IgD-negative memory B cell (primary cell): ENCODE results near the gene CYP4F12. TPM values are rescaled to one million over a fixed set of nuclear protein-coding genes. Genes with fewer than 3 reads are reported as not detected.
A peak's percentile ranks its signal among the peaks of the same experiment; 100 is the strongest.

Experiments used
- H3K27ac Mint-ChIP-seq, 3 donors: one replicate each; pipeline ENCODE4 v1.8.0; 2020 to 2022; ENCODE audit warnings: mild to moderate bottlenecking in 3 of 3, mixed read lengths in 3 of 3, moderate library complexity in 1 of 3
- H3K27me3 Mint-ChIP-seq: one replicate; pipeline ENCODE4 v1.8.0; 2021; ENCODE audit warnings: mixed read lengths
- H3K36me3 Mint-ChIP-seq: one replicate; pipeline ENCODE4 v1.8.0; 2020; ENCODE audit warnings: mild to moderate bottlenecking, mixed read lengths
- H3K4me1 Mint-ChIP-seq, 3 donors: one replicate each; pipeline ENCODE4 v1.8.0; 2020 to 2022; ENCODE audit warnings: mixed read lengths in 3 of 3, mild to moderate bottlenecking in 1 of 3
- H3K4me3 Mint-ChIP-seq, 4 donors: one replicate each; pipeline ENCODE4 v1.8.0; 2020 to 2022; ENCODE audit warnings: mild to moderate bottlenecking in 4 of 4, mixed read lengths in 4 of 4, moderate library complexity in 3 of 4
- H3K9me3 Mint-ChIP-seq, 3 donors: one replicate each; pipeline ENCODE4 v1.8.0; 2020 to 2021; ENCODE audit warnings: mixed read lengths in 3 of 3, mild to moderate bottlenecking in 1 of 3
- polyA plus RNA-seq: library from polyadenylated mRNA; unstranded; fragments of 300-500 nt; fragmentation: Illumina TruSeq; gene quantifications from one replicate; pipeline ENCODE4 v1.2.3, GENCODE V29; 2021

Gene CYP4F12
- polyA plus RNA-seq, 1 donor from 2014 or later, result not detected

GRCh38 chr19:15717809-15718208 lies 44.9 kb downstream of the CYP4F12 start:
- H3K9me3 Mint-ChIP-seq, result peaks cover 2 to 6% (median 3%) of the 10 kb centered on the region in 3 donors
- peaks cover 5% of the 10 kb centered on the region for H3K27me3 Mint-ChIP-seq
- H3K4me1 Mint-ChIP-seq, result peaks cover 0 to 2% (median 0%) of the 10 kb centered on the region in 3 donors
- no peaks in the 10 kb centered on the region for H3K36me3 Mint-ChIP-seq
- H3K27ac Mint-ChIP-seq, result no peak overlapping the region
- H3K4me3 Mint-ChIP-seq, result no peak overlapping the region

DNA sequence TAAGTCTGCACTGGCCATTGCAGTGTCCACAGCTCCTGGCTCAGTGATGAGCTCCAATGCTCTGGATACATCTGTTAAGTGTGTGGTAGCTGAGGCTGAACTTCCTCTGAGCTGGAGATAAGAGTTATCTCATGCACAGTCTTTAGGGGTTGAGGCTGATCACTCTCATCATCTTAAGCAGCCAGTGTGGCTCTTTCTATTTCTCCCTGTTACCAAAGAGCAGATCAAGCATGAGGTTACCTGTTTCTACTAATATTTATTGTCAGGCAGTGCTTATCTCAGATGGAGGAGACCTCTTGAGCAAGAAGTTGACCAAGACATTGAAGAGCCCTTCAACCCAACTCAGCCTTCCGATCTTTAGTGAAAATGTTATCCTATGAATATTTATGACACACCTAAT lies 48.4 kb downstream of the CYP4F12 start:
- H3K36me3 Mint-ChIP-seq, result no peaks in the 10 kb centered on the region
- no peak overlapping the region for H3K4me3 Mint-ChIP-seq
- H3K9me3 Mint-ChIP-seq, result peaks cover 1 to 6% (median 5%) of the 10 kb centered on the region in 3 donors
- H3K4me1 Mint-ChIP-seq, result no peaks in the 10 kb centered on the region
- H3K27ac Mint-ChIP-seq, result peak overlapping the region in 1 of 3 donors; percentile 44
- H3K27me3 Mint-ChIP-seq, result peaks cover 17% of the 10 kb centered on the region

DNA sequence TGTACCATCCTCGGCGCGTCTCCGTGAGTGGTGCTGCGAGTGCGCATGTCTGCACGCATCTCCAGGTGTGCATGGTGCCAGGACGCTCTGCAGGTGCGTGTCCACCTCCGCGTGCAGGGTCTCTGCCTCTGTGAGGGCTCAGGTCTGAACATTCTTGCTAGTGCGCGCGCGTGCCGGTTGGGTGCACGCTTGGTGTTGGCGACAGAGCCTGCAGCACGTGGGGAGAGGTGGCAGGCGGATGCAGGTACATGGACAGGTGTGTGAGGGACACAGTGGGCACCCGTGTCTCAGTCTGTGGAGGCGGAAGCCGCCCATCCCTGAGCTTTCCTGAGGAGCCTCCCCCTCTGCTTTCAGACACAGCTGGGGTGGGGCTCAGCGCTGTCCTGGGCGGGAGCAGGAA lies 50.1 kb downstream of the CYP4F12 start:
- Mint-ChIP-seq H3K36me3 (peaks cover under 1% of the 10 kb centered on the region), H3K4me1 (no peaks in the 10 kb centered on the region), H3K27me3 (peaks cover 21% of the 10 kb centered on the region), H3K27ac (no peak overlapping the region), H3K4me3 (no peak overlapping the region), H3K9me3 (peaks cover 1 to 6% (median 6%) of the 10 kb centered on the region in 3 donors)

DNA sequence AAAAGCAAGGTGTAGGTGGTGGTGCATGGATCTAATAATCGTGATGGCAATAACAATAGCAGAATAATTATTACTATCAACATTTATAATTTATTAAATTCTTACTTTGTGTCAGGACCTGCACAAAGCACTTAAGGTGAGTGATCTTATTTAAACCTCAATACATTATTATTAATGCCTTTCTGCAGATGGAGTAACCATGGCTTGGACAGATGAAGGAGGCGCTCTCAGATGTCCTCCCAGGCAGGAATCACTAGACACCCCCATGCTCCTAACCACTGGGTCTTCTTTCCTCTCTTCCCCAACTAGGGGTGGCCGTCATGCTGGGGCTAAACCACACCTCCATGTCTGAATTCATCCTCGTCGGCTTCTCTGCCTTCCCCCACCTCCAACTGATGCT lies 54.8 kb downstream of the CYP4F12 start, which contains the start of gene OR10H2:
Gene OR10H2, plus strand, starts transcription at position 301 of the 400 bp plus-strand sequence. Its CDS starts 20 bp downstream, at position 321.
- Mint-ChIP-seq H3K9me3 (peaks cover 4 to 9% (median 5%) of the 10 kb centered on the region in 3 donors), H3K27ac (peak within 1 kb of the TSS in 1 of 3 donors; percentile 14), H3K4me1 (no peaks in the 10 kb centered on the region), H3K36me3 (peaks cover 1% of the 10 kb centered on the region), H3K27me3 (peaks cover 38% of the 10 kb centered on the region), H3K4me3 (no peak within 1 kb of the TSS)

GRCh38 chr19:15730538-15730937 lies 57.7 kb downstream of the CYP4F12 start:
- no peaks in the 10 kb centered on the region for H3K4me1 Mint-ChIP-seq
- peaks cover 4 to 6% (median 5%) of the 10 kb centered on the region in 3 donors for H3K9me3 Mint-ChIP-seq
- peaks cover 35% of the 10 kb centered on the region for H3K27me3 Mint-ChIP-seq
- H3K36me3 Mint-ChIP-seq, result peaks cover 1% of the 10 kb centered on the region
- no peak overlapping the region for H3K4me3 Mint-ChIP-seq
- H3K27ac Mint-ChIP-seq, result no peak overlapping the region

GRCh38 chr19:15732388-15732787 lies 59.5 kb downstream of the CYP4F12 start:
- Mint-ChIP-seq H3K27ac (peak overlapping the region in 1 of 3 donors; percentile 73), H3K9me3 (peaks cover 4 to 6% (median 5%) of the 10 kb centered on the region in 3 donors), H3K27me3 (peaks cover 29% of the 10 kb centered on the region), H3K4me1 (no peaks in the 10 kb centered on the region), H3K36me3 (peaks cover 1% of the 10 kb centered on the region), H3K4me3 (no peak overlapping the region)

DNA sequence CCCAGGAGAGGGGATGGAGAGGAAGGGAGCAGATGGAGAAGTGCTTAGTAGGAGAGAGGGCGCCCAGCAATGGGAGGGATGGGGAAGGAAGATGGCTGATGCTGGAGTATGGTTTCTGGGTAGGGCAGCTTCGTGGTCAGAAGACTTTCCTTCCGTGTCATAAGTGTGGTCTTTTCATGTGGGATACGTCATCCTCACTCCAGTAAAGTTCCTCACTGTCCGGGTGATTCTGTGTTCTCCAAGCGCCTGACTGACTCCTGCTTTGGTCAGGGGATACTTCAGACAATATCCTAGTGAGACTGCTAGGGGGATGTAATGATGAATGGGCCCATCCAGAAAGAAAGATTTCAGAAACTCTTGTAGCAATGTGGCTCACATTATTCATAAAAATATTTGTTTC lies 61.0 kb downstream of the CYP4F12 start:
- peaks cover 4 to 5% (median 4%) of the 10 kb centered on the region in 3 donors for H3K9me3 Mint-ChIP-seq
- H3K36me3 Mint-ChIP-seq, result no peaks in the 10 kb centered on the region
- H3K4me1 Mint-ChIP-seq, result no peaks in the 10 kb centered on the region
- H3K27ac Mint-ChIP-seq, result no peak overlapping the region
- H3K4me3 Mint-ChIP-seq, result no peak overlapping the region
- H3K27me3 Mint-ChIP-seq, result peaks cover 24% of the 10 kb centered on the region

- Mint-ChIP-seq H3K4me3 (no peak within 1 kb of the TSS), H3K27me3 (peaks cover 15% of the 10 kb centered on the region), H3K9me3 (peaks cover 6 to 19% (median 7%) of the 10 kb centered on the region in 3 donors), H3K4me1 (no peaks in the 10 kb centered on the region), H3K36me3 (no peaks in the 10 kb centered on the region), H3K27ac (no peak within 1 kb of the TSS)
Observed at GRCh38 chr19:15737722-15738121, 64.8 kb downstream of the CYP4F12 start, which contains the start of gene OR10H3. OR10H3 (plus strand) TSS chr19:15737985; CDS start chr19:15741393, 3,408 bp downstream.

- Mint-ChIP-seq H3K4me1 (no peaks in the 10 kb centered on the region), H3K9me3 (peaks cover 7 to 19% (median 10%) of the 10 kb centered on the region in 3 donors), H3K27me3 (peaks cover 12% of the 10 kb centered on the region), H3K4me3 (no peak overlapping the region), H3K27ac (no peak overlapping the region), H3K36me3 (no peaks in the 10 kb centered on the region)
Observed at GRCh38 chr19:15740785-15741184, 67.9 kb downstream of the CYP4F12 start.

Other genes with a start within 250 kb of the CYP4F12 start
- 1.8 TPM for gene WIZ, start 223.1 kb upstream of the CYP4F12 start, polyA plus RNA-seq
- gene RASAL3, start 208.5 kb upstream of the CYP4F12 start, polyA plus RNA-seq, result 27.0 TPM
- not detected for gene PGLYRP2, start 193.6 kb upstream of the CYP4F12 start, polyA plus RNA-seq
- gene CYP4F22, start 164.6 kb upstream of the CYP4F12 start, polyA plus RNA-seq, result not detected
- gene CYP4F8, start 57.9 kb upstream of the CYP4F12 start, polyA plus RNA-seq, result not detected
- not detected for gene CYP4F3, start 32.2 kb upstream of the CYP4F12 start, polyA plus RNA-seq
- gene OR10H2, start 54.9 kb downstream of the CYP4F12 start, polyA plus RNA-seq, result not detected
- not detected for gene OR10H3, start 64.9 kb downstream of the CYP4F12 start, polyA plus RNA-seq
- not detected for gene OR10H5, start 114.6 kb downstream of the CYP4F12 start, polyA plus RNA-seq
- not detected for gene OR10H1, start 142.6 kb downstream of the CYP4F12 start, polyA plus RNA-seq
- not detected for gene CYP4F2, start 225.0 kb downstream of the CYP4F12 start, polyA plus RNA-seq